Panc1 (cell line): ENCODE results near the gene RPL23. TPM values are rescaled to one million over a fixed set of nuclear protein-coding genes. Genes with fewer than 3 reads are reported as not detected.

Experiments
- ATAC-seq: fragments of 200-7000 bp; cut with Tn5 transposase; 2 replicates; pipeline ENCODE4 v1.9.1; 2020; ENCODE audit warnings: mild to moderate bottlenecking, moderate library complexity
- BruUV-seq: library from RNA; stranded (reverse); fragments of 400-500 nt; replicated peaks from 2 replicates; lab custom pipeline; 2021; lab: Mats Ljungman, UMichigan
- CTCF ChIA-PET: fragments of 300-600 bp; sonication (Branson Sonifier 250); formaldehyde crosslinking; loops from one replicate; lab custom pipeline; 2022; ENCODE audit warnings: antibody characterized with exemption; lab: Charles Lee
- POLR2A ChIA-PET: fragments of 300-600 bp; sonication (Branson Sonifier 250); formaldehyde crosslinking; loops from one replicate; lab custom pipeline; 2022; ENCODE audit warnings: antibody characterized with exemption; lab: Charles Lee
- DNase-seq: peaks from one replicate; pipeline ENCODE4 v3.0.0-alpha.2; 2010; ENCODE audit warnings: low read depth, low spot score
- H3K27ac ChIP-seq: 2 replicates; pipeline ENCODE4 v1.5.1; 2011; ENCODE audit warnings: mild to moderate bottlenecking, low read length, inconsistent platforms
- H3K27me3 ChIP-seq: fragments of 200-500 bp; sonication (Bioruptor generic); 2 replicates; pipeline ENCODE4 v1.6.0; 2014; ENCODE audit warnings: low read length, inconsistent platforms; ENCODE audit not compliant: control insufficient read depth, insufficient read depth
- H3K36me3 ChIP-seq: fragments of 200-500 bp; sonication (Bioruptor generic); 2 replicates; pipeline ENCODE4 v1.5.1; 2014; ENCODE audit warnings: inconsistent platforms, mild to moderate bottlenecking, low read length, moderate library complexity; ENCODE audit not compliant: control insufficient read depth, insufficient read depth
- H3K4me1 ChIP-seq: 2 replicates; pipeline ENCODE4 v1.5.1; 2011; ENCODE audit warnings: inconsistent platforms, mild to moderate bottlenecking, low read length, moderate library complexity; ENCODE audit not compliant: control insufficient read depth, insufficient read depth
- H3K4me3 ChIP-seq, 2 experiments: 2 replicates each; pipeline ENCODE4 v1.5.1; 2011 to 2012; ENCODE audit warnings: low read depth in 2 of 2, low read length in 2 of 2, mild to moderate bottlenecking in 2 of 2, inconsistent platforms in 1 of 2, moderate library complexity in 1 of 2
- H3K9me3 ChIP-seq: fragments of 200-500 bp; sonication (Bioruptor generic); 2 replicates; pipeline ENCODE4 v1.5.1; 2014; ENCODE audit warnings: low read depth, mild to moderate bottlenecking, inconsistent platforms, low read length, moderate library complexity; ENCODE audit not compliant: control insufficient read depth, insufficient read depth
- POLR2AphosphoS5 ChIP-seq: IDR thresholded peaks from 2 replicates; pipeline ENCODE4 v1.6.1; 2012; ENCODE audit warnings: mild to moderate bottlenecking, low read depth, low read length, moderate library complexity
- SIN3A ChIP-seq: IDR thresholded peaks from 2 replicates; pipeline ENCODE4 v1.6.1; 2012; ENCODE audit warnings: low read depth, mild to moderate bottlenecking, low read length, moderate library complexity, borderline replicate concordance; ENCODE audit not compliant: insufficient read depth
- TCF7L2 ChIP-seq: IDR thresholded peaks from 2 replicates; pipeline ENCODE4 v1.6.1; 2011; ENCODE audit warnings: mild to moderate bottlenecking, low read depth, low read length, inconsistent platforms
- in situ Hi-C: cut with HindIII; loops from 2 replicates; pipeline ENCODE4 v1.10.0; 2016; ENCODE audit warnings: low sequenced_read_pairs, low pct_unique_long_range_greater_than_20kb
- intact Hi-C: fragments of 100-400 bp; cut with micrococcal nuclease; formaldehyde crosslinking; loops from one replicate; pipeline ENCODE4 v1.10.0; 2022; ENCODE audit not compliant: unreplicated experiment
- total RNA-seq: library from RNA; stranded (reverse); gene quantifications from one replicate; pipeline ENCODE4 v1.2.1, GENCODE V29; 2021; ENCODE audit not compliant: unreplicated experiment
- TF ChIP-seq, protein P1 (sequence below), 2 experiments: IDR thresholded peaks; 2 replicates each; pipeline ENCODE4 v1.6.1; 2011 to 2012; ENCODE audit warnings: low read depth in 2 of 2, control low read depth in 1 of 2, low read length in 1 of 2, mild to moderate bottlenecking in 1 of 2, moderate library complexity in 1 of 2; ENCODE audit not compliant: insufficient read depth in 1 of 2
- TF ChIP-seq, protein P2 (sequence below): fragments of 450-650 bp; IDR thresholded peaks from 2 replicates; pipeline ENCODE4 v1.5.1; 2017; ENCODE audit warnings: mild to moderate bottlenecking

RPL23 gene
- total RNA-seq, 1 experiment from 2014 or later: 649 TPM

DNA sequence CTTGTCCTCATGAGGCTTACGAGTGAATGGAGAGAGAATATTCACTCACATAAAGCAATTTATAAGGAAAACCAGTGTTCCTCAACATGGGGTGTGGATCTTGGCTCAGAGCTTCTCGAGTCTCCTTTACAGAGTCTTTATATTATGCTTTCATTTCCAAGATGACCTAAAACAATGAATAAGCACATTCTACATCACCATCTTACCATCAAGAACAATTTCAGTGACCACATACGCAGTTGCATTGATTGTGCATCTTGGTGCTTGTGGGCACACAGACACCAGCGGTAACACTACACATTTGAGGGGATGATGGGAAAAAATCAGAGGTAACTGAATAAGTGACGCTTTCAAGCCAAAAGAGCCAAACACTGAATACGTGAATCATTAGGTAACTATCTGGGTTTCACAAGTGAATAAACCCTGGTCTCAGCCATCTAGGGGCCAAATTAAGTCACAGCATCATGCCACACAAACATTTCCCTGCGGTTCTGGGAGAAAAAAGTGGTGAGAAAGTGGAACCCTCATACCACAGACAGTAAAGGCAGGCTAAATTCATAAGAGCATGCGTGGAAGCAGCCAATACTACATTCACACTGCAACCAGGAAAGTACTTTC, 37.8 kb downstream of the RPL23 start:
- DNase-seq: no peak
- TF ChIP-seq, protein P1, sequence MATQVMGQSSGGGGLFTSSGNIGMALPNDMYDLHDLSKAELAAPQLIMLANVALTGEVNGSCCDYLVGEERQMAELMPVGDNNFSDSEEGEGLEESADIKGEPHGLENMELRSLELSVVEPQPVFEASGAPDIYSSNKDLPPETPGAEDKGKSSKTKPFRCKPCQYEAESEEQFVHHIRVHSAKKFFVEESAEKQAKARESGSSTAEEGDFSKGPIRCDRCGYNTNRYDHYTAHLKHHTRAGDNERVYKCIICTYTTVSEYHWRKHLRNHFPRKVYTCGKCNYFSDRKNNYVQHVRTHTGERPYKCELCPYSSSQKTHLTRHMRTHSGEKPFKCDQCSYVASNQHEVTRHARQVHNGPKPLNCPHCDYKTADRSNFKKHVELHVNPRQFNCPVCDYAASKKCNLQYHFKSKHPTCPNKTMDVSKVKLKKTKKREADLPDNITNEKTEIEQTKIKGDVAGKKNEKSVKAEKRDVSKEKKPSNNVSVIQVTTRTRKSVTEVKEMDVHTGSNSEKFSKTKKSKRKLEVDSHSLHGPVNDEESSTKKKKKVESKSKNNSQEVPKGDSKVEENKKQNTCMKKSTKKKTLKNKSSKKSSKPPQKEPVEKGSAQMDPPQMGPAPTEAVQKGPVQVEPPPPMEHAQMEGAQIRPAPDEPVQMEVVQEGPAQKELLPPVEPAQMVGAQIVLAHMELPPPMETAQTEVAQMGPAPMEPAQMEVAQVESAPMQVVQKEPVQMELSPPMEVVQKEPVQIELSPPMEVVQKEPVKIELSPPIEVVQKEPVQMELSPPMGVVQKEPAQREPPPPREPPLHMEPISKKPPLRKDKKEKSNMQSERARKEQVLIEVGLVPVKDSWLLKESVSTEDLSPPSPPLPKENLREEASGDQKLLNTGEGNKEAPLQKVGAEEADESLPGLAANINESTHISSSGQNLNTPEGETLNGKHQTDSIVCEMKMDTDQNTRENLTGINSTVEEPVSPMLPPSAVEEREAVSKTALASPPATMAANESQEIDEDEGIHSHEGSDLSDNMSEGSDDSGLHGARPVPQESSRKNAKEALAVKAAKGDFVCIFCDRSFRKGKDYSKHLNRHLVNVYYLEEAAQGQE (IDR thresholded peaks at IDR 0.05; ENCODE audit: insufficient read depth in 1 of 2, low read depth in 2 of 2, low read length in 1 of 2): no peak
- TF ChIP-seq, protein P2, sequence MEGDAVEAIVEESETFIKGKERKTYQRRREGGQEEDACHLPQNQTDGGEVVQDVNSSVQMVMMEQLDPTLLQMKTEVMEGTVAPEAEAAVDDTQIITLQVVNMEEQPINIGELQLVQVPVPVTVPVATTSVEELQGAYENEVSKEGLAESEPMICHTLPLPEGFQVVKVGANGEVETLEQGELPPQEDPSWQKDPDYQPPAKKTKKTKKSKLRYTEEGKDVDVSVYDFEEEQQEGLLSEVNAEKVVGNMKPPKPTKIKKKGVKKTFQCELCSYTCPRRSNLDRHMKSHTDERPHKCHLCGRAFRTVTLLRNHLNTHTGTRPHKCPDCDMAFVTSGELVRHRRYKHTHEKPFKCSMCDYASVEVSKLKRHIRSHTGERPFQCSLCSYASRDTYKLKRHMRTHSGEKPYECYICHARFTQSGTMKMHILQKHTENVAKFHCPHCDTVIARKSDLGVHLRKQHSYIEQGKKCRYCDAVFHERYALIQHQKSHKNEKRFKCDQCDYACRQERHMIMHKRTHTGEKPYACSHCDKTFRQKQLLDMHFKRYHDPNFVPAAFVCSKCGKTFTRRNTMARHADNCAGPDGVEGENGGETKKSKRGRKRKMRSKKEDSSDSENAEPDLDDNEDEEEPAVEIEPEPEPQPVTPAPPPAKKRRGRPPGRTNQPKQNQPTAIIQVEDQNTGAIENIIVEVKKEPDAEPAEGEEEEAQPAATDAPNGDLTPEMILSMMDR: no peak
- TF ChIP-seq SIN3A: no peak
- no peak for TF ChIP-seq TCF7L2
- no peak for TF ChIP-seq POLR2AphosphoS5
- H3K4me1 ChIP-seq: no peaks in the 10 kb centered on the region
- TSS peak; percentile 53 for BruUV-seq
- H3K9me3 ChIP-seq: no peaks in the 10 kb centered on the region
- in situ Hi-C loops: no loop called here
- no peak overlapping the region for H3K4me3 ChIP-seq
- CTCF ChIA-PET: no interaction called here
- peaks cover 2% of the 10 kb centered on the region; the same call in 1 of the 2 replicates for H3K36me3 ChIP-seq
- intact Hi-C loops: no loop called here
- no peak overlapping the region for H3K27ac ChIP-seq
- ATAC-seq: peak; percentile 58; the same call in 1 of the 2 replicates
- no peaks in the 10 kb centered on the region for H3K27me3 ChIP-seq
- POLR2A ChIA-PET: no interaction called here

DNA sequence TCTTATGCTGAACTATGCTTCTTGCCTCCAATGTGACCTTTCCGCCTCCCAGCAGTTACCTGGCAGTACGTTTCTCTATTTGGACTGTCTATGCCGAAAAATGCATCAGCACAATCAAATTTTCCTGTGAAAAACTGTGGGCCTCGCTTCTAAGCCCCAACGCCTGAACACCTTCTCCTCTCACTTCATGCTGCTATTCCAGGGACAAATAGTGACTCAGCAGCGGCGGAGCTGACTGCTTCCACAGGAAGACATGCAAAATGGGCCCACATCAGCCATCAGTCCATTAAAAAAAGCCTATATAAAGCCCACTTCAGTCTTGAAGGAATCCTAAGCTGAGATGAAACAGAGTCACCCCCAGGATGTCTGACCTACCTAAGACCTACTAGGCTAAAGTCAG, 43.7 kb downstream of the RPL23 start:
- no TSS peak for BruUV-seq
- intact Hi-C loops: no loop called here
- in situ Hi-C loops: no loop called here
- TF ChIP-seq SIN3A (no peak), TCF7L2 (no peak), POLR2AphosphoS5 (no peak)
- TF ChIP-seq, protein P1 (IDR thresholded peaks at IDR 0.05; ENCODE audit: insufficient read depth in 1 of 2, low read depth in 2 of 2, low read length in 1 of 2): no peak
- no peaks in the 10 kb centered on the region for H3K9me3 ChIP-seq
- POLR2A ChIA-PET: no interaction called here
- no peak overlapping the region for H3K4me3 ChIP-seq
- H3K27ac ChIP-seq: no peak overlapping the region
- ATAC-seq (no peak), DNase-seq (no peak)
- H3K36me3 ChIP-seq: peaks cover 8% of the 10 kb centered on the region
- H3K27me3 ChIP-seq: no peaks in the 10 kb centered on the region
- CTCF ChIA-PET: no interaction called here
- no peaks in the 10 kb centered on the region for H3K4me1 ChIP-seq
